GM12878 (cell line): Measurements from ENCODE around the gene CRYZL1.

Experiments used
- CTCF ChIP-seq, 3 experiments: IDR thresholded peaks in 2 of 3; conservative IDR thresholded peaks in 1 of 3; 2 replicates each; pipeline ENCODE4 v1.5.1; 2011; ENCODE audit warnings: low read depth in 3 of 3, low read length in 3 of 3, mild to moderate bottlenecking in 3 of 3, control low read depth in 2 of 3, moderate library complexity in 2 of 3, inconsistent platforms in 1 of 3, mixed read lengths in 1 of 3; ENCODE audit not compliant: control insufficient read depth in 2 of 3, insufficient read depth in 1 of 3; ENCODE audit errors: extremely low read depth in 1 of 3
- LARP7 ChIP-seq: fragments of 450-650 bp; IDR thresholded peaks from 2 replicates; pipeline ENCODE4 v1.6.1; 2017; ENCODE audit warnings: mild to moderate bottlenecking
- ZZZ3 ChIP-seq: IDR thresholded peaks from 2 replicates; pipeline ENCODE4 v1.6.1; 2011; ENCODE audit warnings: low read depth; ENCODE audit not compliant: control insufficient read depth, insufficient read length
- TF ChIP-seq, protein P1 (sequence below): IDR thresholded peaks from 2 replicates; pipeline ENCODE4 v1.6.1; 2012; ENCODE audit warnings: low read depth, low read length, improper control_type of control experiment

DNA sequence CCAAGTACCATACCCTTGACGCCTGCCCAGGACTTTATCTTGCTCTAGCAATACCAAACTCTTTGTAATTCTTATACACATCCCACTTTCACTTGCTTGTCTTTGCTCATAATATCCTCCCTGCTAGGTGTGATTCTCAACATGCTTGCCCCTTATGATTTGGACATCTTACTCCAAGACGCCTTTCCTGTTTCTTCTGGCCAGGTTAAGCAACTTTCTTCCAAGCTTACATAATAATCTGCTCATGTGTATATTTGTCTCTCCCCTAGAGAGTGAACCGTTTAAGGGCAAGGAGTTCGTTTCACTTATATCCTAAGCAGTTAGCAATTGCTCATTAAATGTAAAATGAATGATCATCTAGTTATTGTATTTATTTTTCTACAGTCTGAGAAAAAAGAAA is 21.8 kb downstream of the CRYZL1 start:
- no peak for TF ChIP-seq ZZZ3
- TF ChIP-seq LARP7: no peak
- TF ChIP-seq, protein P1, sequence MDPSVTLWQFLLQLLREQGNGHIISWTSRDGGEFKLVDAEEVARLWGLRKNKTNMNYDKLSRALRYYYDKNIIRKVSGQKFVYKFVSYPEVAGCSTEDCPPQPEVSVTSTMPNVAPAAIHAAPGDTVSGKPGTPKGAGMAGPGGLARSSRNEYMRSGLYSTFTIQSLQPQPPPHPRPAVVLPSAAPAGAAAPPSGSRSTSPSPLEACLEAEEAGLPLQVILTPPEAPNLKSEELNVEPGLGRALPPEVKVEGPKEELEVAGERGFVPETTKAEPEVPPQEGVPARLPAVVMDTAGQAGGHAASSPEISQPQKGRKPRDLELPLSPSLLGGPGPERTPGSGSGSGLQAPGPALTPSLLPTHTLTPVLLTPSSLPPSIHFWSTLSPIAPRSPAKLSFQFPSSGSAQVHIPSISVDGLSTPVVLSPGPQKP: no peak
- TF ChIP-seq CTCF (IDR thresholded peaks at IDR 0.05 in 2 of 3, conservative IDR thresholded peaks at IDR 0.05 in 1 of 3; ENCODE audit: control insufficient read depth in 2 of 3, extremely low read depth in 1 of 3, insufficient read depth in 1 of 3, low read depth in 3 of 3, low read length in 3 of 3): no peak
